NCI-H748 treated with DMSO at 0.1 percent for 48 hours (cell line): Measurements from ENCODE around the gene CTSG.
"Not testable (repeated sequence)": the region's sequence is repeated elsewhere in the genome, so short reads cannot be mapped to it uniquely, and the experiment has no call there.

Experiments
- DNase-seq: peaks from one replicate; lab custom pipeline; 2025; lab: John Stamatoyannopoulos, UW

CTSG gene

DNA sequence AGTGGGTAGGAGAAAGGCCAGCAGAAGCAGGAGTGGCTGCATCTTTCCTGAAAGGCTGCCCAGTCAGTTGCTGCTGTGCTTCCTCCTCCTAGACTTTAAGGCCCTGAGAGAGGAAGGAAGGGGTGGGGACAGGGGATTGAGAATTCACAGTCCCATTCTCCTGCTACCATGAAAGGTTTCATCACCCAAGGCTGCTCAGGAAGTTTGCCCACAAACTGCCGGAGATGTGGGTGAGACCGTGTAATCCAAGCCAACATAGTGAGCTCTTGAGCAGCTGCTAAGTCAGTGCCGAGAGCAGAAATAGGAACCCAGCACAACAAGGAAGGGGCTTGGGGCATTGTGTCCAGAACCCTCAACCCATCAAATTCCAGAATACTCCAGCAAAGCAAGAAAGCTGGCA is at the start of gene CTSG:
CTSG (minus strand) TSS at position 69 of the 400 bp plus-strand sequence; CDS start at position 42, 27 bp downstream.
- no peak for DNase-seq

DNA sequence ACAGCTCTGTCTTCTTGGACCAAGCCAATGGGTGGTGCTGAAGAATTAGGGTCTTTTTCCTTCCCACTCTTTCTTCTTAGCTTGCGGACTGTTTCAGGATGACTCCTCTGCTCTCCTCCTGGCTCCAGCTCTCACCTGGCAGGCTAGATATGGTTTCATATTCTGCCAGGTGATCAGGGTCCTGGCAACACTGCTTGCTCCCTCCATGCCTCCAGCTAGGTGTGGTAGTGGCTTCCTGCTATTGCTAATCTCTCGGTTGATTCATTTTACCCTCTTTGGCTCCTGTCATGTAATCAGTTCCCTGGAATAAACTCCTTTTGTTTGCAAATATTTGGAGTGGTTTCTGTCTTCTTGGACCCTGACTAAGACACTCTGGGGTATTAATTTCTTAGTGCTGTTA is 37.7 kb upstream of the CTSG start:
- DNase-seq: no peak

DNA sequence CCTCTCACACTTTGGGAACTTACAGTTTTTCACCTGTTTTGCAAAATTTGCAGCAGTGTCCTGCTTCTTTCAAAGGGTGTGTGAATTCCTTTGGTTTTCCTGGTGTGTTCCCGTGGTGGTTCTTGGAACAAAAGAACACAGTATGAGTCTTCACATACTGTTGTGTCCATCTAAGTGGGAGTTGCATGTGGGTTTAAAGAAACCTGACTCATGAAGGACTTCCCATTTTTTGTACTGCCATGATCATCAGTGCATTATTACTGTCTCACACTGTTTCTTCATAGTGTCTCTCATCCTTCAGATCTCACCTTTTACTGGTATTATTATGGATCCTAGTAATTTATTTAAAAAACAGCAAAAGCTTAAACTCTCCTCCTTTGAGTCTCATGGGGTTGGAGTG is 37.2 kb upstream of the CTSG start:
- no peak for DNase-seq

- no peak for DNase-seq
Observed at GRCh38 chr14:24612196-24612595, 36.1 kb upstream of the CTSG start.

DNA sequence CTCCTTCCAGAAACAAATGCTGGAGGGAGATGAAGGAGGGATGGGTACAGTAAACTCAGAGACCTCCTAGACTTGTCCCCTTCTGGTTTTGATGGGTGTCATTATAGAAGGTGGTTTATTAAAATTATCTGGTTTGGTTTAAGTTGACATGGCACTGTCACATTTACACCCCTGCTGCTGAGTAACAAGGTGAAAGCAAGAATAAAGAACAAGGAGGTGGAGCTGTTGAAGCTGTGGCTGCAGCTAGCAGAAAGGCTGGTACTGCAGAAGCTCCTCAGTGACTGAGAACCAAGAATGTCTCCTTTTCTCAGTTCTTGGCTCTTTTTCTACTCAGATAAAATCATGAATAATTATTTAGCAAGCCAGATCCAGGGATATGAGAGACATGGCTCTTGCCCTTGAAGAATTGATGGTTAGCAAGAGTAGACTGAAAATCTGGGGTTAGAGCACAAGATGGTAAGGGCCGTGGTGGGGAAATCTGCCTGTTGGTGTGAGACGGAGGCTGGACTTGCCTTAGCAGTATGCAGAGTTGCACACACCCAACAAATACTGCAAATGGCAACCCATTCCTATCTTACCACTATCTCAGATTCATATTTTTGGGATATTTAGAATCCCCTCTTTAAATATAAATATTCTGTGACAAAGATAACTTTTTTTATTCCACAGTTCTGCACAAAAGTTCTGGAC is 33.8 kb upstream of the CTSG start, which contains the start of gene GZMH:
GZMH (minus strand) TSS at position 31 of the 690 bp plus-strand sequence. CDS start 72 bp downstream, outside the sequence.
- no peak for DNase-seq

DNA sequence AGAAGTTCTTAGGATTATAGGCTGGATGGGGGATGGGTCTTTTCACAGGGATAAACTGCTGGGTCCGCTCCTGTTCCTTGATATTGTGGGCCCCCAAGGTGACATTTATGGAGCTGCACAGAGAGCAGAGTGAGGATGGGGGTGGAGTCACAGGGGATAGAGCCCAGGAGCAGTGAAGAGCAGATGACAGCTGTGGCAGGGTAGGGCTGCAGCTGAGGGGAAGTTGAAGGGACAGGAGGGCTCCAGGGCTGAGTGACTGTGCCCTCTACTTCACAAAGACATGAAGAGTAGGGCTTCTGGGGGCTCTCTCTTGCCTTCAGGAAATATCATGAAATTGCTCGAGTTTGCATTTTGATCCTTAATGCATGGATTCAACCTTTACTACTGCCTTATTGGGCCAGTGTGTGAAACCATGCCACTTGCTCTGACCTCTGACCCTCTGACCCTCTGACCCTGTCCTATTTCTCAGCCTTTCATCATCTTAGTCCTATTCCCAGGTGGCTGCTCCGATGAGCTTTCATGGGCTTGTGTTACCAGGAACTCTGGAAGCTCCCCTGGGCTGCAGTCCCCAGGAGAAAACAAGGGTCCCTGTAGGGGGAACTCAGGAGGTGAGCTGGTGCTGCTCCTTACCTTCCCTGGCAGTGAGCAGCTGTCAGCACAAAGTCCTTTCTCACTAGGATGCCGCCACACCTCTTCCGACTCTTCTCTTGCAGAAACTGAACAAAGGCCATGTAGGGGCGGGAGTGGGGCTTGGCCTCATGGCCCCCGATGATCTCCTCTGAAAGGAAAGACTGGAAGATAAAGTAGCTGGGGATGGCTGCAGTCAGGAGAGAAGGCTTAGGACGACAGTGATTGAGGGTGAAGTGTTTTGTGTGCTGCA is 31.8 kb upstream of the CTSG start:
- DNase-seq: no peak

GRCh38 chr14:24607081-24607480 is 31.0 kb upstream of the CTSG start:
- DNase-seq: no peak

DNA sequence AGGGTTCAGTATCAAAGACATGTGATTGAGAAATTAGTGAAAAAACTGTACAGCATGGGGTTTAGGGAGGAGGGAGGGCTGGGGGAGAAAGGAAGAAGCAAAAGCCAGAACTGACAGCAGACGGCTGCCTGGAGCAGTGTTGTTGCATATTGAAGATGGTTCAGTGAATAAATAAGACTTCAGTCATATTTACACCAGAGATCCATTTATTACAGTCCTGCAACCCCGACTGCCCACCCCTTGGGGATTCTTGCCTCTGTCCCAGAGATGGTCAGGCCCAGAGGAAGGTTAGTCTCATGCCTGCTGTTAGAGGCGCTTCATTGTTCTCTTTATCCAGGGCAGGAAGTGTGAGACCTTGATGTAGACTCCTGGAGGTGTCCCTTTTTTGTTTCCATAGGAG is 30.2 kb upstream of the CTSG start:
- DNase-seq: no peak

GRCh38 chr14:24605435-24606190 is 29.6 kb upstream of the CTSG start:
- no peak for DNase-seq

DNA sequence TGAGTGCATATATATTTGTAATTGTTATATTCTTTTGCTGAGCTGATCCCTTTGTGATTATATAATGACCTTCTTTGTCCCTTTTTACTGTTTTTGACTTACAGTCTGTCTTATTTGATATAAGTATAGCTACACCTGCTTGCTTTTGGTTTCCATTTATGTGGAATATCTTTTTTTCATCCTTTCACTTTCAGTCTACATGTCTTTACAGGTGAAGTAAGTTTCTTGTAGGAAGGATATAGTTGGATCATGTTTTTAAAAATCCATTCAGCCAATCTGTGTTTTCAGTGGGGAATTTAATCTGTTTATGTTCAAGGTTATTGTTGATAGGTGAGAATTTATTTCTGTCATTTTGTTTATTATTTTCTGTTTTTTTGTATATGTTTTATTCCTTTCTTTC is 21.4 kb upstream of the CTSG start:
- DNase-seq: no peak

GRCh38 chr14:24595073-24595808 is 19.2 kb upstream of the CTSG start:
- DNase-seq: no peak

DNA sequence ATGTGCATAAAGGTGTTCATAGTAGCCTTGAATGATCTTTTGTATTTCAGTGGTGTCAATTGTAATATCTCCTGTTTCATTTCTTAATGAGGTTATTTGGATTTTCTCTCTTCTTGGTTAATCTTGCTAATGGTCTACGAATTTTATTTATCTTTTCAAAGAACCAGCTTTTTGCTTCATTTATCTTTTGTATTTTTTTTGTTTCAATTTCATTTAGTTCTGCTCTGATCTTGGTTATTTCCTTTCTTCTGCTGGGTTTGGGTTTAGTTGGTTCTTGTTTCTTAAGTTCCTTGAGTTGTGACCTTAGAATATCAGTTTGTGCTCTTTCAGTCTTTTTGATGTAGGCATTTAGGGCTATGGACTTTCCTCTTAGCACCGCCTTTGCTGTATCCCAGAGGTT is 15.0 kb upstream of the CTSG start:
- not testable (repeated sequence) for DNase-seq

GRCh38 chr14:24584402-24584801 is 8.4 kb upstream of the CTSG start:
- not testable (repeated sequence) for DNase-seq

GRCh38 chr14:24578558-24578957 is 2.5 kb upstream of the CTSG start:
- no peak for DNase-seq

GRCh38 chr14:24576771-24577170 is 721 bp upstream of the CTSG start:
- DNase-seq: no peak

DNA sequence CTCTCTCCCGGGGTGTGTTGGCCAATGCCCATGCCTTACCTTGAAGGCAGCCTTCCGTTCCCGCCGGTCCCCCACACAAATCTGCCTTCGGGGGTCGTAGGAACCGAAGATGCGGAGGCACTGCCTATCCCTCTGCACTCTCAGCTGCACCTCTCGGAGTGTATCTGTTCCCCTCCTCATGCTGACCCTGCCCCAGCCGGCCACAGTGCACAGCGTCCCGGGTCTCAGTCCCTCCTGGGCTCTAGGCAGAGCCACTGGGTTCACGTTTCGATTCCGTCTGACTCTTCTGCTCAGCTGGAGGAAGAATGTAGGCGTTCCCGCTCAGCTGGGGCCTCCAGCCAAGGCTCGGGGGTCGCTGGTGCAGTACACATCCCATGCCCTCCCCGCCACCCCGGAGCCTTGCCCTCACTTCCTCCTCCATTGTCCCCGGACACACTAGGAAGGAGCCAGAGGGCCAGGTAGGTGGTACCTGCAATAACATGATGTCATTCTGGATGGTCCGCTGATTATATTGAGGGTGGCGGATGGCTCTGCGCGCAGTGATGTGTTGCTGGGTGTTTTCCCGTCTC is 1.8 kb downstream of the CTSG start:
- no peak for DNase-seq

DNA sequence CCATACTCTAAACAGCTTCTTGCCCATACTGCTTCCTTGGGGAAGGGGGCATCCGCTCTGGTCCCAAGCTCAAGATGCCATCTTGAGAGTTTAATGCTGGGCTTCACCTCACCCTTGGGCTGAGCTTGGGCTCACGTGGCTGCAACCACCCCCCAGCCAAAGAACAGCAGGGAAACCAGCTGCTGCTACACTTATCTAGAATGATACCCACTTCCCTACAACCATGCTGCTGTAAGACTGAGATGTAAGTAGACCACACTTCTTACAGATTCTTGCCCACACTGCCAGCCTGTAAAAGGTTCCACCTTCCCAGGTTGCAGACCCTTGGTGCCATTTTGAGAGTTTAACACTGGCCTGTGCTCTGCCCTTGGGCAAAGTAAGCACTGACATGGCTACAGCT is 9.7 kb downstream of the CTSG start:
- no peak for DNase-seq

- DNase-seq: no peak
Observed at GRCh38 chr14:24565766-24566165, 10.3 kb downstream of the CTSG start.

- no peak for DNase-seq
Observed at GRCh38 chr14:24563505-24563904, 12.5 kb downstream of the CTSG start.

- DNase-seq: no peak
Observed at GRCh38 chr14:24556756-24557155, 19.3 kb downstream of the CTSG start.

GRCh38 chr14:24549064-24549463 is 27.0 kb downstream of the CTSG start:
- DNase-seq: not testable (repeated sequence)
